ENCODE results near the gene NNAT. TPM values are rescaled to one million over a fixed set of nuclear protein-coding genes. Genes with fewer than 3 reads are reported as not detected.
A peak's percentile ranks its signal among the peaks of the same experiment; 100 is the strongest.

NNAT gene
- total RNA-seq, 1 donor from 2014 or later: not detected

DNA sequence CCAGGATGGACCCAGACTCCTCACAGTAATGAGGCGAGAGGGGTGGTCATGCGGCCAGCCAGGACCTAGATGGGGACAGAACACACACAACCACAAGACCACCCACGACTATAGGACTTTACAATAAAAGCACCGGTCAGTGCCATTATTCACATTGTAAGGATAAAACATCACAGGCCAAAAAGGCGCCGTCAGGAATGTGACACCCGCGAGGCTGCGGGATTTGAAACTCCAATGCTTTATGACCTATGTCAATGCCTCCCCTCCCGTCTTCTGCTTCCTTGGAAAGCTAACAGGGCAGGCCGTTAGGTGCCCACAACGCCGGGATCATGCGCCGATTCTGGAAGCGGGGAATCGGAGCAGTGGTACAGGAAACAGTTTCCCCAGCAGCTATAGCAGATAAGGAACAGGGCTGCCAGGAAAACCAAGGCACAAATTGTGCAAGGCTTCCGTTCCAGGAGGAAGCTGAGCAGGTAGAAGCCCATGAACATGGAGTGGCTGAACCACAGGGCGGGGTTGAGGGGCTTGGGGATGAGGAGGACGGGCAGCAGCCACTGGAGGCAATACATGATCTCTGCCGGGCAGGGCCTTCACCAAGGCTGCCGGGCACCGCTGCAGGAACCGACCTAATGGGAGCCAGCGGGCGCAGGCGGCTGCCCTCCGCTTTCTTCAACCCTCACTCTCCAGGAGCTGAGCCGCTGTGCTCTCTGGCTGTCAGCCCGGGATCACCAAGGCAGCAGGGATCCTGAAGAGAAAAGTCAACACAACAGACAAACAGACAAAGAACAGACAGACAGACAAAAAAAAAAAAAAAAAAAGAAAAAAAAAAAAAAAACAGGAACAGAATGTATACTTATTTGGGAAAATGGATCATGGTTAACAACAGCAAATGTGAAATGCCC lies 2.2 kb upstream of the NNAT start:
- peak in 1 of 2 donors; percentile 64 for DNase-seq (ENCODE audit: low spot score in 2 of 2)
- H3K36me3 ChIP-seq: peaks cover 23 to 30% of the 10 kb centered on the region in 2 donors
- no peak overlapping the region for H3K4me3 ChIP-seq
- intact Hi-C loops (cut with DNase I): no loop called here
- H3K27ac ChIP-seq: no peak overlapping the region
- no peaks in the 10 kb centered on the region for H3K27me3 ChIP-seq
- no peaks in the 10 kb centered on the region for H3K9me3 ChIP-seq
- H3K4me1 ChIP-seq: no peaks in the 10 kb centered on the region
- TF ChIP-seq, protein P1, sequence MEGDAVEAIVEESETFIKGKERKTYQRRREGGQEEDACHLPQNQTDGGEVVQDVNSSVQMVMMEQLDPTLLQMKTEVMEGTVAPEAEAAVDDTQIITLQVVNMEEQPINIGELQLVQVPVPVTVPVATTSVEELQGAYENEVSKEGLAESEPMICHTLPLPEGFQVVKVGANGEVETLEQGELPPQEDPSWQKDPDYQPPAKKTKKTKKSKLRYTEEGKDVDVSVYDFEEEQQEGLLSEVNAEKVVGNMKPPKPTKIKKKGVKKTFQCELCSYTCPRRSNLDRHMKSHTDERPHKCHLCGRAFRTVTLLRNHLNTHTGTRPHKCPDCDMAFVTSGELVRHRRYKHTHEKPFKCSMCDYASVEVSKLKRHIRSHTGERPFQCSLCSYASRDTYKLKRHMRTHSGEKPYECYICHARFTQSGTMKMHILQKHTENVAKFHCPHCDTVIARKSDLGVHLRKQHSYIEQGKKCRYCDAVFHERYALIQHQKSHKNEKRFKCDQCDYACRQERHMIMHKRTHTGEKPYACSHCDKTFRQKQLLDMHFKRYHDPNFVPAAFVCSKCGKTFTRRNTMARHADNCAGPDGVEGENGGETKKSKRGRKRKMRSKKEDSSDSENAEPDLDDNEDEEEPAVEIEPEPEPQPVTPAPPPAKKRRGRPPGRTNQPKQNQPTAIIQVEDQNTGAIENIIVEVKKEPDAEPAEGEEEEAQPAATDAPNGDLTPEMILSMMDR (IDR thresholded peaks at IDR 0.05): no peak

DNA sequence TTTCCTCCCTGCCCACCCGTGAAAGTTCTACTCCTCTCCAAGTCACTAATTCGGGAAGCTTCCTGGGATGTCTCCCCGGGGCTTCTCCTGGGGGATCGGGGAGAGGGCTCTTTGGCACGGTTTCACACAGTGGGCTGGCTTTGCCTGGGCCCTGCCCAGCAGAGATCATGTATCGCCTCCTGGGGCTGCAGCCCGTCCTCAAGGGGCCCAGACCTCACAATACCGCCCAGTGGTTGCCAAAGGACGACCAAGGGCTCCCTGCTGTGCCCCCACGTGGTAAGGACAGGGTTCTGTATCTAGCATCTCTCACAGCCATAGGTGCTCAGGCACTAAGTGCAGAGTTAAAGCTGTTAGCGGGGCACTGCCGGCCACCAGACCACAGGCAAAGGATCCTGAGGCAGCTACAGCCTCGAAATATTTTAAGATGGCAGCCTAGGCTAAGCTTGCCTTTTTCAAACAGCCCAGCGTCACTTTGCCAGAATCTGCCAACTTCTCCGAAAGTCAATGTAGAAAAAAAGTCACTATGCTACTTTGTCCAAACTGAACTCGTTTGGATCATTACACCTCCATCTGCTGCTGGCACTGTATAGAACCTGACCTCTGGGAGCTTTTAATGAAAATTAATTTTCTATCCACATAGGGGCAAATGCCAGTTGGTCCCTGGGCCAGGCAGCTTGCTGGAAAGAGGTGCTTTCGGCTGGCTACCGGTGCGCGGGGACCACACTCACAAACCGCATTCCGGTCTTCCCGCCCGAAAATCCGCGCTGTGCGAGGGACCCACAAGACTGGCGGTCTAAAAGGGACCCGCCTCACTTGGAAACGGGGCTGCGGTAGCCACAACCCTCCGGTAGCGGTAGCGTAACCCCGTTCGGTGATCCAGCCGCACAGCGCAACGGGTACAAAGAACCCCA lies 1.3 kb upstream of the NNAT start:
- no peak overlapping the region for H3K4me3 ChIP-seq
- peak in 1 of 2 donors; percentile 50 for DNase-seq (ENCODE audit: low spot score in 2 of 2)
- TF ChIP-seq, protein P1 (IDR thresholded peaks at IDR 0.05): no peak
- intact Hi-C loops (cut with DNase I): no loop called here
- no peaks in the 10 kb centered on the region for H3K27me3 ChIP-seq
- H3K36me3 ChIP-seq: peaks cover 19 to 21% of the 10 kb centered on the region in 2 donors
- no peaks in the 10 kb centered on the region for H3K4me1 ChIP-seq
- no peaks in the 10 kb centered on the region for H3K9me3 ChIP-seq
- H3K27ac ChIP-seq: peak overlapping the region in 1 of 2 donors; percentile 44

DNA sequence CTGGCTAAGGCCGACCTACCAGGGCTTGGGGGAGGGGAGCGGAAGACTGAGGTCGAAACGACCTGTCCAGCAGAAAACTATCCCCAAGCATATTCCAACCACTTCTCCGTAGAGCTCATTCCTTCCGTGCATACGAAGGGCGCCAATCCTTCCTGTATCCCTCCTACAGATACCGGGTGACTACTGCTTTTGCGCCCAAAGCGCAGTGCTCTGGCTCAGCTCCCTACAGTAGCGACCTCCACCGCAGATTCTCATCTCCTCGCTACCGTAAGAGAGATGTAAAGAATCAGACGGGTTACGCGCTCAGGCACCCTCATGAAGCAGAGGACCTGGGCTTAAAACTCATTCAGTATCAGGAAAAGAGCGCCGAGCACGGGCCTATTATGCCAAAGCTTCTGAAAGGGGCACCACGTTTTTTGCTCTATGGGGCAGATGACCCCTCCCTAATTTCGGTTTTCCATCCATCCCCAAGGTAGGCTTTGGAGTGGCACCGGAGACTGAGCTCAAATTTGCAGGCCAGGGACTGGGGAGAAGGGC lies 563 bp upstream of the NNAT start:
- peak in 1 of 2 donors; percentile 28 for DNase-seq (ENCODE audit: low spot score in 2 of 2)
- Histone ChIP-seq H3K9me3 (no peaks in the 10 kb centered on the region), H3K27me3 (no peaks in the 10 kb centered on the region), H3K27ac (no peak overlapping the region), H3K36me3 (peaks cover 14 to 16% of the 10 kb centered on the region in 2 donors), H3K4me1 (no peaks in the 10 kb centered on the region), H3K4me3 (no peak overlapping the region)
- intact Hi-C loops (cut with DNase I): no loop called here
- TF ChIP-seq, protein P1 (IDR thresholded peaks at IDR 0.05): no peak

DNA sequence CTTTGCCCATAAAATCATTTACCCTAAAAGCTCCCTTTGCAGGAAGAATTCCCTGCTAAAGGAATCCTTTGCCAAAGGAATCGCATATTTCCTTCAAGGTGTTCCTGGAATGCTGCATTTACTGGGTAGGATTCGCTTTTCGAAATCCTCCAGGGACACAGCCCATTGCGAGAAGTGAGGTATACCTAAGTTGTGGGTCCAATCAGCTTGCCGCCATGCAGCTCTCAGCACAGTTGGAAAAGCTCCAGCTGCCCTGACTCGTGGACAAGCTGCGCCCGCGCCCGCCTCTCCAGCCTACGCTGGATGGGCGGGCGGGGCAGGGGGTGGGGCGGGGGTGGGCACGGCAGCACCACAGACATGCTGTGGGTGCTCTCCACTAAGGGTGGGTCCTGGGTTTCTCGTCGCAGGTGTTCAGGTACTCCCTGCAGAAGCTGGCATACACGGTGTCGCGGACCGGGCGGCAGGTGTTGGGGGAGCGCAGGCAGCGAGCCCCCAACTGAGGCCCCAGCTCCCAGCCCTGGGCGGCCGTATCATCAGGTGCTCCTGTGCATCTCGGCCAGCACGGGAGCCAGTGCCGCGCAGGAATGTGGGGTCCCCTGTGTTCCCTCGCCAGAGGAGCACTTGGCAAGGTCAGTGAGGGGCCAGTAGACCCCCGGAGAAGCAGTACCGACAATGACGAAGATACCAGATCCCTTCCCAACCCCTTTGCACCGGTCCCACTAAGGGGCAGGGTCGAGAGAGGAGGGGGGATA lies 1.4 kb downstream of the NNAT start:
- Histone ChIP-seq H3K4me3 (no peak overlapping the region), H3K36me3 (peaks cover 8 to 12% of the 10 kb centered on the region in 2 donors), H3K27me3 (no peaks in the 10 kb centered on the region), H3K27ac (no peak overlapping the region), H3K9me3 (no peaks in the 10 kb centered on the region), H3K4me1 (peaks cover 0 to 9% of the 10 kb centered on the region in 2 donors)
- peak in 1 of 2 donors; percentile 61 for DNase-seq (ENCODE audit: low spot score in 2 of 2)
- TF ChIP-seq, protein P1 (IDR thresholded peaks at IDR 0.05): no peak
- intact Hi-C loops (cut with DNase I): no loop called here

DNA sequence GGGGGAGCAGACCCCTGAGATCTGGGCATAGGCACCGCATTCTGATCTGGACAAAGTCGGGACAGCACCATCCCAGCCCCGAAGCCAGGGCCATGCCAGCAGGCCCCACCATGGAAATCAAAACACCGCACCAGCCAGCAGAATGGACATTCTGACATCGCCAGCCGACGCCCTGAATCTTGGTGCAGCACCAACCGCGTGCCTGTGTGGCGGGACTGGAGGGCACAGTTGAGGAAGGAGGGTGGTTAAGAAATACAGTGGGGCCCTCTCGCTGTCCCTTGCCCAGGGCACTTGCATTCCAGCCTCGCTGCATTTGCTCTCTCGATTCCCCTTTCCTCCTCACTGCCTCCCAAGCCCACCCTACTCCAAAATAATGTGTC lies 2.0 kb downstream of the NNAT start:
- TF ChIP-seq, protein P1 (IDR thresholded peaks at IDR 0.05): no peak
- H3K4me1 ChIP-seq: peaks cover 0 to 9% of the 10 kb centered on the region in 2 donors

More for the DNA sequence above, 2.0 kb downstream of the NNAT start:
- no peaks in the 10 kb centered on the region for H3K9me3 ChIP-seq
- DNase-seq (ENCODE audit: low spot score in 2 of 2): peak in 1 of 2 donors; percentile 50
- intact Hi-C loops (cut with DNase I): no loop called here
- H3K27ac ChIP-seq: no peak overlapping the region
- H3K36me3 ChIP-seq: peaks cover 5 to 8% of the 10 kb centered on the region in 2 donors
- H3K27me3 ChIP-seq: no peaks in the 10 kb centered on the region
- H3K4me3 ChIP-seq: no peak overlapping the region
